HEK293 (cell line): ENCODE measurements around the gene C19orf44.

ENCODE experiments used
- CTCF ChIA-PET: fragments of 350-600 bp; formaldehyde crosslinking; extraction: SDS; loops from one replicate; lab custom pipeline; 2021; ENCODE audit warnings: antibody characterized with exemption; lab: Yijun Ruan, JAX
- POLR2A ChIA-PET: fragments of 300-600 bp; formaldehyde crosslinking; extraction: SDS; loops from one replicate; lab custom pipeline; 2020; ENCODE audit warnings: antibody characterized with exemption, inconsistent platforms; lab: Yijun Ruan, JAX
- H3K27ac ChIP-seq: fragments of 200-500 bp; sonication (Bioruptor generic); 2 replicates; pipeline ENCODE4 v1.5.1; 2014; ENCODE audit warnings: low read depth, low read length, control low read depth, inconsistent platforms; ENCODE audit errors: extremely low read depth
- H3K36me3 ChIP-seq, 2 experiments: fragments of 200-500 bp in 1 of 2; sonication (Bioruptor generic) in 1 of 2; 1 replicate in 1 of 2; 2 replicates in 1 of 2; pipeline ENCODE4 v1.5.1; 2014 to 2017; ENCODE audit warnings: inconsistent platforms in 2 of 2, low read length in 2 of 2; ENCODE audit not compliant: control insufficient read depth in 2 of 2, insufficient read depth in 1 of 2
- H3K4me1 ChIP-seq: fragments of 200-500 bp; sonication (Bioruptor generic); 2 replicates; pipeline ENCODE4 v1.5.1; 2014; ENCODE audit warnings: mild to moderate bottlenecking, low read length, inconsistent platforms; ENCODE audit not compliant: control insufficient read depth, insufficient read depth
- H3K4me3 ChIP-seq: 2 replicates; pipeline ENCODE4 v1.5.1; 2011; ENCODE audit warnings: low read depth, mild to moderate bottlenecking, control low read depth, low read length, moderate library complexity
- H3K9me3 ChIP-seq: fragments of 200-500 bp; sonication (Bioruptor generic); 2 replicates; pipeline ENCODE4 v1.5.1; 2014; ENCODE audit warnings: low read depth, low read length, inconsistent platforms; ENCODE audit not compliant: control insufficient read depth, insufficient read depth
- GLIS2 ChIP-seq: fragments of 450-650 bp; formaldehyde crosslinking; IDR thresholded peaks from 2 replicates; pipeline ENCODE4 v1.5.1; 2016; ENCODE audit warnings: missing biosample characterization, missing genetic modification characterization
- KLF16 ChIP-seq: fragments of 450-650 bp; formaldehyde crosslinking; IDR thresholded peaks from 2 replicates; pipeline ENCODE4 v1.5.1; 2017; ENCODE audit warnings: missing biosample characterization, missing genetic modification characterization
- SCRT1 ChIP-seq: fragments of 450-650 bp; formaldehyde crosslinking; IDR thresholded peaks from 2 replicates; pipeline ENCODE4 v1.5.1; 2016; ENCODE audit warnings: missing biosample characterization, missing genetic modification characterization, borderline replicate concordance
- SCRT2 ChIP-seq: fragments of 450-650 bp; formaldehyde crosslinking; IDR thresholded peaks from 2 replicates; pipeline ENCODE4 v1.5.1; 2016; ENCODE audit warnings: missing biosample characterization, missing genetic modification characterization
- TRIM28 ChIP-seq: IDR thresholded peaks from 2 replicates; pipeline ENCODE4 v1.6.1; 2011; ENCODE audit warnings: low read length, control low read depth, borderline replicate concordance
- ZFP37 ChIP-seq: fragments of 450-650 bp; formaldehyde crosslinking; IDR thresholded peaks from 2 replicates; pipeline ENCODE4 v1.5.1; 2016; ENCODE audit warnings: missing biosample characterization, missing genetic modification characterization
- ZIC2 ChIP-seq: fragments of 450-650 bp; formaldehyde crosslinking; IDR thresholded peaks from 2 replicates; pipeline ENCODE4 v1.5.1; 2016; ENCODE audit warnings: missing biosample characterization, missing genetic modification characterization
- ZNF112 ChIP-seq: fragments of 450-650 bp; formaldehyde crosslinking; IDR thresholded peaks from 2 replicates; pipeline ENCODE4 v1.5.0; 2017; ENCODE audit warnings: missing biosample characterization, missing genetic modification characterization
- ZNF146 ChIP-seq: fragments of 450-650 bp; formaldehyde crosslinking; IDR thresholded peaks from 2 replicates; pipeline ENCODE4 v1.5.1; 2016; ENCODE audit warnings: missing biosample characterization, missing genetic modification characterization
- ZNF184 ChIP-seq: fragments of 450-650 bp; IDR thresholded peaks from 2 replicates; pipeline ENCODE4 v1.5.1; 2018; ENCODE audit warnings: missing biosample characterization, mild to moderate bottlenecking, missing genetic modification characterization
- ZNF266 ChIP-seq: fragments of 450-650 bp; formaldehyde crosslinking; IDR thresholded peaks from 2 replicates; pipeline ENCODE4 v1.5.1; 2016; ENCODE audit warnings: missing biosample characterization, missing genetic modification characterization, low read depth
- ZNF311 ChIP-seq: fragments of 450-650 bp; formaldehyde crosslinking; IDR thresholded peaks from 2 replicates; pipeline ENCODE4 v1.5.1; 2017; ENCODE audit warnings: missing biosample characterization, missing genetic modification characterization, borderline replicate concordance
- ZNF324 ChIP-seq: fragments of 450-650 bp; formaldehyde crosslinking; IDR thresholded peaks from 2 replicates; pipeline ENCODE4 v1.5.1; 2016; ENCODE audit warnings: missing biosample characterization, missing genetic modification characterization
- ZNF350 ChIP-seq: fragments of 450-650 bp; formaldehyde crosslinking; IDR thresholded peaks from 2 replicates; pipeline ENCODE4 v1.5.0; 2017; ENCODE audit warnings: missing biosample characterization, mild to moderate bottlenecking, missing genetic modification characterization
- ZNF354C ChIP-seq: fragments of 450-650 bp; formaldehyde crosslinking; IDR thresholded peaks from 2 replicates; pipeline ENCODE4 v1.5.1; 2016; ENCODE audit warnings: missing biosample characterization, missing genetic modification characterization, low read depth, borderline replicate concordance
- ZNF510 ChIP-seq: fragments of 450-650 bp; formaldehyde crosslinking; IDR thresholded peaks from 2 replicates; pipeline ENCODE4 v1.5.1; 2018; ENCODE audit warnings: mild to moderate bottlenecking, missing genetic modification characterization, missing biosample characterization; ENCODE audit not compliant: insufficient replicate concordance
- ZNF560 ChIP-seq: fragments of 450-650 bp; formaldehyde crosslinking; IDR thresholded peaks from 2 replicates; pipeline ENCODE4 v1.5.1; 2017; ENCODE audit warnings: missing biosample characterization, missing genetic modification characterization, borderline replicate concordance
- ZNF596 ChIP-seq: fragments of 450-650 bp; IDR thresholded peaks from 2 replicates; pipeline ENCODE4 v1.5.0; 2018; ENCODE audit warnings: missing biosample characterization, mild to moderate bottlenecking, missing genetic modification characterization, moderate library complexity
- ZNF654 ChIP-seq: fragments of 450-650 bp; formaldehyde crosslinking; IDR thresholded peaks from 2 replicates; pipeline ENCODE4 v1.5.1; 2016; ENCODE audit warnings: low read depth, missing biosample characterization, missing genetic modification characterization
- ZNF747 ChIP-seq: fragments of 450-650 bp; formaldehyde crosslinking; IDR thresholded peaks from 2 replicates; pipeline ENCODE4 v1.5.1; 2016; ENCODE audit warnings: missing biosample characterization, missing genetic modification characterization
- TF ChIP-seq, protein P1 (sequence below): fragments of 450-650 bp; formaldehyde crosslinking; IDR thresholded peaks from 2 replicates; pipeline ENCODE4 v1.5.1; 2016; ENCODE audit warnings: missing biosample characterization, missing genetic modification characterization
- TF ChIP-seq, protein P2 (sequence below): fragments of 450-650 bp; formaldehyde crosslinking; IDR thresholded peaks from 2 replicates; pipeline ENCODE4 v1.5.1; 2016; ENCODE audit warnings: missing biosample characterization, missing genetic modification characterization
- TF ChIP-seq, protein P3 (sequence below): fragments of 450-650 bp; formaldehyde crosslinking; IDR thresholded peaks from 2 replicates; pipeline ENCODE4 v1.5.1; 2016; ENCODE audit warnings: missing biosample characterization, missing genetic modification characterization

Gene C19orf44

GRCh38 chr19:16520986-16521624 lies 24.9 kb downstream of the C19orf44 start:
- Histone ChIP-seq H3K36me3 (peaks cover 22 to 96% of the 10 kb centered on the region in 2 experiments), H3K27ac (no peak overlapping the region), H3K9me3 (no peaks in the 10 kb centered on the region), H3K4me1 (no peaks in the 10 kb centered on the region), H3K4me3 (no peak overlapping the region)
- TF ChIP-seq ZNF112 (tag by site-specific recombination) = no peak
- TF ChIP-seq, protein P1, sequence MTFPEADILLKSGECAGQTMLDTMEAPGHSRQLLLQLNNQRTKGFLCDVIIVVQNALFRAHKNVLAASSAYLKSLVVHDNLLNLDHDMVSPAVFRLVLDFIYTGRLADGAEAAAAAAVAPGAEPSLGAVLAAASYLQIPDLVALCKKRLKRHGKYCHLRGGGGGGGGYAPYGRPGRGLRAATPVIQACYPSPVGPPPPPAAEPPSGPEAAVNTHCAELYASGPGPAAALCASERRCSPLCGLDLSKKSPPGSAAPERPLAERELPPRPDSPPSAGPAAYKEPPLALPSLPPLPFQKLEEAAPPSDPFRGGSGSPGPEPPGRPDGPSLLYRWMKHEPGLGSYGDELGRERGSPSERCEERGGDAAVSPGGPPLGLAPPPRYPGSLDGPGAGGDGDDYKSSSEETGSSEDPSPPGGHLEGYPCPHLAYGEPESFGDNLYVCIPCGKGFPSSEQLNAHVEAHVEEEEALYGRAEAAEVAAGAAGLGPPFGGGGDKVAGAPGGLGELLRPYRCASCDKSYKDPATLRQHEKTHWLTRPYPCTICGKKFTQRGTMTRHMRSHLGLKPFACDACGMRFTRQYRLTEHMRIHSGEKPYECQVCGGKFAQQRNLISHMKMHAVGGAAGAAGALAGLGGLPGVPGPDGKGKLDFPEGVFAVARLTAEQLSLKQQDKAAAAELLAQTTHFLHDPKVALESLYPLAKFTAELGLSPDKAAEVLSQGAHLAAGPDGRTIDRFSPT (tag by site-specific recombination) = 0 out of 2 replicates have a peak, but pooled peaks have one; percentile 33
- ChIA-PET POLR2A (no interaction called here), CTCF (no interaction called here)

- TF ChIP-seq ZNF324 (tag by site-specific recombination) = no peak
- TF ChIP-seq ZIC2 = no peak
- TF ChIP-seq ZNF747 (tag by site-specific recombination) = no peak
- TF ChIP-seq ZNF654 (tag by site-specific recombination) = no peak
- no peak for TF ChIP-seq ZNF146 (tag by site-specific recombination)
- no peak for TF ChIP-seq ZNF596 (tag by site-specific recombination)
- no peak for TF ChIP-seq TRIM28
- TF ChIP-seq SCRT1 (tag by site-specific recombination) = no peak
- TF ChIP-seq ZNF350 = no peak
- no peak for TF ChIP-seq ZNF311 (tag by site-specific recombination)
- no peak for TF ChIP-seq KLF16 (tag by site-specific recombination)
- no peak for TF ChIP-seq ZNF560 (tag by site-specific recombination)
- no peak for TF ChIP-seq ZNF354C (tag by site-specific recombination)
- TF ChIP-seq, protein P2, sequence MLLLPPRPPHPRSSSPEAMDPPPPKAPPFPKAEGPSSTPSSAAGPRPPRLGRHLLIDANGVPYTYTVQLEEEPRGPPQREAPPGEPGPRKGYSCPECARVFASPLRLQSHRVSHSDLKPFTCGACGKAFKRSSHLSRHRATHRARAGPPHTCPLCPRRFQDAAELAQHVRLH (tag by site-specific recombination) = no peak
- TF ChIP-seq ZFP37 (tag by site-specific recombination) = no peak
- no peaks in the 10 kb centered on the region for H3K9me3 ChIP-seq
- H3K36me3 ChIP-seq = peaks cover 27 to 96% of the 10 kb centered on the region in 2 experiments
- ChIA-PET POLR2A (no interaction called here), CTCF (no interaction called here)
- H3K4me1 ChIP-seq = no peaks in the 10 kb centered on the region
- no peak overlapping the region for H3K4me3 ChIP-seq
- H3K27ac ChIP-seq = no peak overlapping the region
These were observed 25.6 kb downstream of the C19orf44 start for GRCh38 chr19:16521715-16522289.

DNA sequence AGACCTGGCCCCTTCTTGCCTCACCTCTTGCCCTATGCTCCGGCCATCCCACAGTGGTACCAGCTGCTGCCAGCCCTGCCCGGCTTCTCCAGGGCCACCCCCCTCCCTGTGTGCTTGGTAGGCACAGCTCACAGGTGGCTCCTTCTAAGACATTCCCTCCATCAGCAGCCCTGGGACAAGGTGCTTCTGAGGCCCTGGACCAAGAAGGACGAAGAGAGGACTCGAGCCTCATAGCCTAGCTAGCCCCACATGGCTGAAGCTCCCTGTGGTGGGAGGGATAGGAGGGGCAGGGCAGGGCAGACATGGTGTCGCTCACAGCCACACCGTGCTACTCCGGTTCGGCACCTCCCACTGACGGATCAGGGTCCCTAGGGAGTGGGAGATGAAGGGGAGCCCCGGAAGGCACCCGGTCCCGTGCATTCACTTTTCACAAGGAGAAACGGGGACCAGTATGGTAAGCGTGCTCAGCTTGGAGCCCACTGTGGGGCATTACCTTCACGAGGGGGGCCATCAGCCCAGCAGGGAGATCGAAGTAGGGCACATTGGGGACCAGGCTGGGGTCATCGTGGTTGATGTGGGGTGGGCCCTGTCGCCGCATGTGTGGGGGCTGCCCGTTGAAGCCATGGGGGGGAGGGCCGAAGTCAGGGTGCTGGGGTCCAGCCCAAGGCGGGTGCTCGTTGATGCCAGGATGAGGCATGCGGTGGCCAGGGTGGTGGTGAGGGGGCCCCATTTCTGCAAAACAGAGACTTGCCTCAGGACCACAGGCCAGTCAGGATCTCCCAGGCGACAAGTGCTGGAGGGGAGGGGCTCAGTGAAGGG lies 26.6 kb downstream of the C19orf44 start:
- H3K4me1 ChIP-seq = no peaks in the 10 kb centered on the region
- TF ChIP-seq, protein P3, sequence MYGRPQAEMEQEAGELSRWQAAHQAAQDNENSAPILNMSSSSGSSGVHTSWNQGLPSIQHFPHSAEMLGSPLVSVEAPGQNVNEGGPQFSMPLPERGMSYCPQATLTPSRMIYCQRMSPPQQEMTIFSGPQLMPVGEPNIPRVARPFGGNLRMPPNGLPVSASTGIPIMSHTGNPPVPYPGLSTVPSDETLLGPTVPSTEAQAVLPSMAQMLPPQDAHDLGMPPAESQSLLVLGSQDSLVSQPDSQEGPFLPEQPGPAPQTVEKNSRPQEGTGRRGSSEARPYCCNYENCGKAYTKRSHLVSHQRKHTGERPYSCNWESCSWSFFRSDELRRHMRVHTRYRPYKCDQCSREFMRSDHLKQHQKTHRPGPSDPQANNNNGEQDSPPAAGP = no peak
- TF ChIP-seq SCRT2 (peak; percentile 67), ZNF184 (tag by site-specific recombination) (no peak), ZNF510 (tag by site-specific recombination) (no peak), GLIS2 (tag by site-specific recombination) (0 out of 2 replicates have a peak, but pooled peaks have one; percentile 30), ZNF146 (tag by site-specific recombination) (no peak), ZNF266 (no peak)
- TF ChIP-seq, protein P1 (tag by site-specific recombination) = peak; percentile 27; the same call in 1 of the 2 replicates
- ChIA-PET CTCF (no interaction called here), POLR2A (no interaction called here)
- no peak overlapping the region for H3K4me3 ChIP-seq
- no peak overlapping the region for H3K27ac ChIP-seq
- peaks cover 32 to 96% of the 10 kb centered on the region in 2 experiments for H3K36me3 ChIP-seq
- no peaks in the 10 kb centered on the region for H3K9me3 ChIP-seq
